ENCODE measurements around the gene CERS4. TPM values are rescaled to one million over a fixed set of nuclear protein-coding genes. Genes with fewer than 3 reads are reported as not detected.

CERS4 gene
- total and polyA plus RNA-seq, 10 of the 15 experiments (the other 5 are each of a cell fraction or from before 2014, with no cell fraction given): 0.34 to 62.1 (median 20.7) TPM

DNA sequence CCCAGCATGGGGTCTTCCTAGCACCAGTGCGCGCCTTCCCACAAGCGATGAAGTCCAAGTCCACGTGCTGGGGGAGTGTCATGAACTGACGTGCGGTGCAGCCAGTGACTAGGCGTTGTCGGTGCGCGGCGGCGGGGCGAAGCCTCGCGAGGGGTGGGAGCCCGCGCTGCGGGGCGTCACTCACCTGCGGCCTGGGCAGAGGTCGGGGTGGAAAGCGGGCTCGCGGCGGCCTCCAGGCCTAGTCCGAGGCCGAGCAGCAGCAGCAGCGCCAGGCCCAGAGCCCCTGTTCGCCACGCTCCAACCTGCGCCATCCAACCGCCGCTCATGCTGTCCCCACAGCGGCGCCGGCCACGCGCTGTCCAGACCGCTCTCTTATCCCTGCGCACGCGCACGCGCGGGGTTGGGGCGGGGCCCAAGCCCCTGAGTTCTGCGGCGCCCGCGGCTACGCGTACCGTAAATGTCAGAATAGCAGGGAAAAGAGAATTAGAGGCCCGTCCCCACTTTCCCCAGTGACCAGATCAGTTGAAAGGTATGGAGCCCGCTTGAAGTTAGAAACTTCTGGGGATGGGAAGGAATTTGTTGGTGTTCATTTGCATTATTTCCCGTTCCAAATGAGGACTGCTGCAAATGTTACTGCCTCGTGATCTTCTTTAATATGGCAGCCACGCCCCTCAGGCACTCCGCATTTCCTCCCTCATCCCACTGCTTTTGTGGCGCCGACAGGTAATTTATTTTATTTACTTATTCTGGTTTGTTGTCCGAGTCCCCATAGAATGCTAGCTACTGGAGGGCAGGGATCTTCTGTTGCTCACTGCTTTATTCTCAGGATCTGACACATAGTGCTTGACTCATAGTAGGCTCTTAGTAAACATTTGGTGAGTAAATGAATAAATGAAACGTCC is 99.0 kb downstream of the CERS4 start, which contains the start of gene CD320 (continued):
- TF ChIP-seq ZNF592 (IDR thresholded peaks at IDR 0.05) (no peak), GABPA (IDR thresholded peaks at IDR 0.05; ENCODE audit: low read depth) (no peak), ATF7 (IDR thresholded peaks at IDR 0.05; ENCODE audit: low read depth) (peak; percentile 47; the same call in 1 of the 2 replicates), HCFC1 (IDR thresholded peaks at IDR 0.05; ENCODE audit: low read length) (no peak), FOXK2 (IDR thresholded peaks at IDR 0.05) (no peak), TCF12 (IDR thresholded peaks at IDR 0.05; ENCODE audit: low read depth, low read length) (0 out of 2 replicates have a peak, but pooled peaks have one; percentile 7), SPI1 (IDR thresholded peaks at IDR 0.05; ENCODE audit: borderline replicate concordance, insufficient read depth, low read depth, low read length) (0 out of 2 replicates have a peak, but pooled peaks have one; percentile 22), RBBP5 (conservative IDR thresholded peaks at IDR 0.05) (no peak), ZNF384 (IDR thresholded peaks at IDR 0.05; ENCODE audit: borderline replicate concordance, low read depth, low read length) (no peak), YBX1 (IDR thresholded peaks at IDR 0.05) (no peak), HSF1 (IDR thresholded peaks at IDR 0.05; ENCODE audit: low read depth, low read length) (no peak), CHD1 (IDR thresholded peaks at IDR 0.05; ENCODE audit: low read depth, low read length) (no peak), EP300 (IDR thresholded peaks at IDR 0.05; ENCODE audit: borderline replicate concordance in 1 of 2, control insufficient read depth in 1 of 2, low read depth in 2 of 2, low read length in 2 of 2) (peak in 1 of 2 experiments; percentile 39; a peak in 1 of 4 replicates), PAX8 (IDR thresholded peaks at IDR 0.05) (no peak), ASH2L (IDR thresholded peaks at IDR 0.05; ENCODE audit: borderline replicate concordance, low read depth) (no peak), CEBPZ (IDR thresholded peaks at IDR 0.05; ENCODE audit: low read depth, low read length) (no peak), NR2C1 (IDR thresholded peaks at IDR 0.05) (no peak), MTA3 (IDR thresholded peaks at IDR 0.05; ENCODE audit: borderline replicate concordance, low read length) (no peak; the same call in 1 of the 2 replicates), STAT1 (conservative IDR thresholded peaks at IDR 0.05) (no peak), SMARCA5 (IDR thresholded peaks at IDR 0.05) (no peak)
